ENCODE measurements around the gene PCGF2. TPM values are rescaled to one million over a fixed set of nuclear protein-coding genes. Genes with fewer than 3 reads are reported as not detected.
A peak's percentile ranks its signal among the peaks of the same experiment; 100 is the strongest.
"Not testable (repeated sequence)": the region's sequence is repeated elsewhere in the genome, so short reads cannot be mapped to it uniquely, and the experiment has no call there.

PCGF2 gene
- total and polyA plus RNA-seq, 2 donors, result 1.4 to 12.6 TPM

DNA sequence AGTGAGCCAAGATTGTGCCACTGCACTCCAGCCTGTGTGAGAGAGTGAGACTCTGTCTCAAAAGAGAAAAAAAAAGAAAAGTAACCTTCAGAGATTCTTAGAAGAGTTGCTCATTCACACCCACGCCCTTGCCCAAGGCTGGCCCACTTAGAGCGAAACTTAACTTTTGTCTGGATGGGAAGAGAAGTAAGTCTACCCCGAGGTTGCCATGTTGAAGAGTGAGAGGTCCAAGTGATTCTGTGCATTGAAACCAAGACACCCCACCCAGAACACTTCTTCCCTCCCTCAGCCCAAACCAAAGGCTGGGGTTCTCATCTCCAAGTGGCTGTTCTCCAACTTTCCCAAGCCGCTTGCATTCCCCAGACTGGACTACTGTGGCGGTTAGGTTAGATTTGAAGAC lies 20.4 kb downstream of the PCGF2 start:
- Histone ChIP-seq H3K9me3 (ENCODE audit: control insufficient read depth in 2 of 2, insufficient read depth in 1 of 2, low read length in 1 of 2) (peaks cover 0 to 10% of the 10 kb centered on the region in 2 donors), H3K4me1 (ENCODE audit: control insufficient read depth in 2 of 2, insufficient read depth in 2 of 2, low read length in 2 of 2) (peaks cover 30 to 57% of the 10 kb centered on the region in 2 donors), H3K36me3 (ENCODE audit: control insufficient read depth in 2 of 2, insufficient read depth in 2 of 2, low read length in 1 of 2) (peaks cover 21 to 24% of the 10 kb centered on the region in 2 donors), H3K4me3 (ENCODE audit: low read length in 2 of 2) (peak overlapping the region in 1 of 2 donors; percentile 10), H3K27ac (ENCODE audit: low read depth in 1 of 2, low read length in 1 of 2) (peak overlapping the region; percentile 83 to 88), H3K27me3 (ENCODE audit: control insufficient read depth in 2 of 2, insufficient read depth in 1 of 2, low read length in 1 of 2) (no peaks in the 10 kb centered on the region)
- peak in 1 of 9 donors; percentile 51 for DNase-seq (ENCODE audit: low read depth in 6 of 9, low spot score in 9 of 9)
- 90% methylated on average over 5 of the region's 5 CpGs for WGBS

GRCh38 chr17:38726145-38726544 lies 22.0 kb downstream of the PCGF2 start:
- Histone ChIP-seq H3K4me1 (ENCODE audit: control insufficient read depth in 2 of 2, insufficient read depth in 2 of 2, low read length in 2 of 2) (peaks cover 30 to 46% of the 10 kb centered on the region in 2 donors), H3K36me3 (ENCODE audit: control insufficient read depth in 2 of 2, insufficient read depth in 2 of 2, low read length in 1 of 2) (peaks cover 35 to 40% of the 10 kb centered on the region in 2 donors)
- H3K27ac ChIP-seq (ENCODE audit: low read depth in 1 of 2, low read length in 1 of 2); H3K9me3 ChIP-seq (ENCODE audit: control insufficient read depth in 2 of 2, insufficient read depth in 1 of 2, low read length in 1 of 2); H3K4me3 ChIP-seq (ENCODE audit: low read length in 2 of 2); DNase-seq (ENCODE audit: low read depth in 6 of 9, low spot score in 9 of 9); H3K27me3 ChIP-seq (ENCODE audit: control insufficient read depth in 2 of 2, insufficient read depth in 1 of 2, low read length in 1 of 2): not testable (repeated sequence)
- WGBS, result 96% methylated on average over 8 of the region's 8 CpGs

GRCh38 chr17:38725066-38725465 lies 23.1 kb downstream of the PCGF2 start:
- 95% methylated on average over 10 of the region's 10 CpGs for WGBS
- peaks cover 0 to 10% of the 10 kb centered on the region in 2 donors for H3K9me3 ChIP-seq (ENCODE audit: control insufficient read depth in 2 of 2, insufficient read depth in 1 of 2, low read length in 1 of 2)
- no peaks in the 10 kb centered on the region for H3K27me3 ChIP-seq (ENCODE audit: control insufficient read depth in 2 of 2, insufficient read depth in 1 of 2, low read length in 1 of 2)
- H3K4me1 ChIP-seq (ENCODE audit: control insufficient read depth in 2 of 2, insufficient read depth in 2 of 2, low read length in 2 of 2), result peaks cover 28 to 38% of the 10 kb centered on the region in 2 donors
- no peak overlapping the region for H3K4me3 ChIP-seq (ENCODE audit: low read length in 2 of 2)
- H3K27ac ChIP-seq (ENCODE audit: low read depth in 1 of 2, low read length in 1 of 2), result no peak overlapping the region
- no peak for DNase-seq (ENCODE audit: low read depth in 6 of 9, low spot score in 9 of 9)
- H3K36me3 ChIP-seq (ENCODE audit: control insufficient read depth in 2 of 2, insufficient read depth in 2 of 2, low read length in 1 of 2), result peaks cover 45 to 50% of the 10 kb centered on the region in 2 donors

GRCh38 chr17:38724337-38724988 lies 23.7 kb downstream of the PCGF2 start:
- Histone ChIP-seq H3K4me1 (ENCODE audit: control insufficient read depth in 2 of 2, insufficient read depth in 2 of 2, low read length in 2 of 2) (peaks cover 24 to 33% of the 10 kb centered on the region in 2 donors), H3K27ac (ENCODE audit: low read depth in 1 of 2, low read length in 1 of 2) (no peak overlapping the region), H3K9me3 (ENCODE audit: control insufficient read depth in 2 of 2, insufficient read depth in 1 of 2, low read length in 1 of 2) (peaks cover 0 to 10% of the 10 kb centered on the region in 2 donors), H3K36me3 (ENCODE audit: control insufficient read depth in 2 of 2, insufficient read depth in 2 of 2, low read length in 1 of 2) (peaks cover 51 to 56% of the 10 kb centered on the region in 2 donors), H3K4me3 (ENCODE audit: low read length in 2 of 2) (no peak overlapping the region), H3K27me3 (ENCODE audit: control insufficient read depth in 2 of 2, insufficient read depth in 1 of 2, low read length in 1 of 2) (no peaks in the 10 kb centered on the region)
- WGBS, result 90% methylated on average over 16 of the region's 16 CpGs
- no peak for DNase-seq (ENCODE audit: low read depth in 6 of 9, low spot score in 9 of 9)

- H3K27ac ChIP-seq (ENCODE audit: low read depth in 1 of 2, low read length in 1 of 2), result no peak overlapping the region
- DNase-seq (ENCODE audit: low read depth in 6 of 9, low spot score in 9 of 9), result no peak
- H3K4me3 ChIP-seq (ENCODE audit: low read length in 2 of 2), result no peak overlapping the region
- H3K27me3 ChIP-seq (ENCODE audit: control insufficient read depth in 2 of 2, insufficient read depth in 1 of 2, low read length in 1 of 2), result no peaks in the 10 kb centered on the region
- 99% methylated on average over 16 of the region's 16 CpGs for WGBS
- peaks cover 0 to 14% of the 10 kb centered on the region in 2 donors for H3K4me1 ChIP-seq (ENCODE audit: control insufficient read depth in 2 of 2, insufficient read depth in 2 of 2, low read length in 2 of 2)
- no peaks in the 10 kb centered on the region for H3K9me3 ChIP-seq (ENCODE audit: control insufficient read depth in 2 of 2, insufficient read depth in 1 of 2, low read length in 1 of 2)
- peaks cover 74 to 81% of the 10 kb centered on the region in 2 donors for H3K36me3 ChIP-seq (ENCODE audit: control insufficient read depth in 2 of 2, insufficient read depth in 2 of 2, low read length in 1 of 2)
Measured at GRCh38 chr17:38721802-38722201, 26.3 kb downstream of the PCGF2 start.

DNA sequence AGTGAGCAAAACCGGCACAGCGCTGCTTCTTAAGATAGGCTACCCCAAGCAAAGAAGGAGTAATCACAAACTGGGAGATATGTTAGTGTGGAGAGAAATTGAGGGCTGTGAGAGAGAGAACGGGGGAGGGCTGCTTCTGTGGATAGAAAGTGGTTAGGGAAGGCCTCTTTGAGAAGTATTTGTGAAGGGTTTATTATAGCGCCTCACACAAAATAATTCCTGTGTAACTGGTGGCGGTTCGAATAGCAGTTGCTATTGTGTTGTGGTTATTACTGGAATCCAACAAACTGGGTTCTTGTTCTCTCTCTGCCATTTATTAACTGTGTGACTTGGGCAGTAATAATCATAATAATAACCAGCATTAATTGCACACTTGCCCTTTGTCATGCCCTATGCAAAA lies 27.2 kb downstream of the PCGF2 start:
- H3K4me1 ChIP-seq (ENCODE audit: control insufficient read depth in 2 of 2, insufficient read depth in 2 of 2, low read length in 2 of 2), result peaks cover 0 to 12% of the 10 kb centered on the region in 2 donors
- peaks cover 82 to 88% of the 10 kb centered on the region in 2 donors for H3K36me3 ChIP-seq (ENCODE audit: control insufficient read depth in 2 of 2, insufficient read depth in 2 of 2, low read length in 1 of 2)
- WGBS, result 98% methylated on average over 6 of the region's 6 CpGs
- no peak overlapping the region for H3K27ac ChIP-seq (ENCODE audit: low read depth in 1 of 2, low read length in 1 of 2)
- H3K4me3 ChIP-seq (ENCODE audit: low read length in 2 of 2), result no peak overlapping the region
- H3K27me3 ChIP-seq (ENCODE audit: control insufficient read depth in 2 of 2, insufficient read depth in 1 of 2, low read length in 1 of 2), result no peaks in the 10 kb centered on the region
- DNase-seq (ENCODE audit: low read depth in 6 of 9, low spot score in 9 of 9), result no peak
- H3K9me3 ChIP-seq (ENCODE audit: control insufficient read depth in 2 of 2, insufficient read depth in 1 of 2, low read length in 1 of 2), result no peaks in the 10 kb centered on the region

- DNase-seq (ENCODE audit: low read depth in 6 of 9, low spot score in 9 of 9), result no peak
- Histone ChIP-seq H3K27me3 (ENCODE audit: control insufficient read depth in 2 of 2, insufficient read depth in 1 of 2, low read length in 1 of 2) (no peaks in the 10 kb centered on the region), H3K27ac (ENCODE audit: low read depth in 1 of 2, low read length in 1 of 2) (no peak overlapping the region), H3K9me3 (ENCODE audit: control insufficient read depth in 2 of 2, insufficient read depth in 1 of 2, low read length in 1 of 2) (no peaks in the 10 kb centered on the region), H3K4me1 (ENCODE audit: control insufficient read depth in 2 of 2, insufficient read depth in 2 of 2, low read length in 2 of 2) (peaks cover 0 to 8% of the 10 kb centered on the region in 2 donors), H3K36me3 (ENCODE audit: control insufficient read depth in 2 of 2, insufficient read depth in 2 of 2, low read length in 1 of 2) (peaks cover 88 to 89% of the 10 kb centered on the region in 2 donors), H3K4me3 (ENCODE audit: low read length in 2 of 2) (no peak overlapping the region)
- WGBS, result 97% methylated on average over 39 of the region's 39 CpGs
Measured at GRCh38 chr17:38719943-38720641, 28.0 kb downstream of the PCGF2 start.

GRCh38 chr17:38719289-38719942 lies 28.7 kb downstream of the PCGF2 start:
- Histone ChIP-seq H3K9me3 (ENCODE audit: control insufficient read depth in 2 of 2, insufficient read depth in 1 of 2, low read length in 1 of 2) (no peaks in the 10 kb centered on the region), H3K27ac (ENCODE audit: low read depth in 1 of 2, low read length in 1 of 2) (no peak overlapping the region), H3K4me1 (ENCODE audit: control insufficient read depth in 2 of 2, insufficient read depth in 2 of 2, low read length in 2 of 2) (peaks cover 0 to 6% of the 10 kb centered on the region in 2 donors), H3K4me3 (ENCODE audit: low read length in 2 of 2) (no peak overlapping the region), H3K27me3 (ENCODE audit: control insufficient read depth in 2 of 2, insufficient read depth in 1 of 2, low read length in 1 of 2) (no peaks in the 10 kb centered on the region), H3K36me3 (ENCODE audit: control insufficient read depth in 2 of 2, insufficient read depth in 2 of 2, low read length in 1 of 2) (peaks cover 88% of the 10 kb centered on the region in 2 donors)
- no peak for DNase-seq (ENCODE audit: low read depth in 6 of 9, low spot score in 9 of 9)
- 98% methylated on average over 29 of the region's 29 CpGs for WGBS
